ENCODE measurements around the gene ENDOV.

GRCh38 chr17:80453126-80453997 lies 38.4 kb downstream of the ENDOV start:
- TF ChIP-seq CTCF (conservative IDR thresholded peaks at IDR 0.05; ENCODE audit: low read length): no peak
- no peak for TF ChIP-seq EZH2phosphoT487 (IDR thresholded peaks at IDR 0.05; ENCODE audit: borderline replicate concordance)

All from Loucy (cell line).